GM21528 (cell line): Measurements from ENCODE around the gene SASH1.

Source experiments
- ATAC-seq: cut with Tn5 transposase; IDR thresholded peaks from one replicate; pipeline ENCODE4 v1.9.1; 2021; ENCODE audit warnings: mild to moderate bottlenecking, moderate library complexity; ENCODE audit not compliant: unreplicated experiment, low FRiP score

The SASH1 gene

GRCh38 chr6:148342350-148343046 lies at the start of gene SASH1:
TSS of gene SASH1 (plus strand) at chr6:148342838. CDS start at chr6:148343068, 230 bp downstream.
- ATAC-seq = peak; percentile 82

- no peak for ATAC-seq
Observed at GRCh38 chr6:148293181-148293995, 49.2 kb upstream of the SASH1 start.

GRCh38 chr6:148294059-148294458 lies 48.6 kb upstream of the SASH1 start:
- no peak for ATAC-seq

GRCh38 chr6:148295261-148295887 lies 47.3 kb upstream of the SASH1 start:
- ATAC-seq = no peak

GRCh38 chr6:148296771-148297170 lies 45.9 kb upstream of the SASH1 start:
- ATAC-seq = no peak

- ATAC-seq = no peak
Observed at GRCh38 chr6:148298683-148299082, 44.0 kb upstream of the SASH1 start.

- ATAC-seq = no peak
Observed at GRCh38 chr6:148303616-148304015, 39.0 kb upstream of the SASH1 start.

GRCh38 chr6:148304976-148305375 lies 37.7 kb upstream of the SASH1 start:
- ATAC-seq = no peak

GRCh38 chr6:148306286-148306685 lies 36.4 kb upstream of the SASH1 start:
- ATAC-seq = no peak

- no peak for ATAC-seq
Observed at GRCh38 chr6:148307405-148307804, 35.2 kb upstream of the SASH1 start.

GRCh38 chr6:148309301-148309700 lies 33.3 kb upstream of the SASH1 start:
- no peak for ATAC-seq

- no peak for ATAC-seq
Observed at GRCh38 chr6:148311966-148312669, 30.5 kb upstream of the SASH1 start.

GRCh38 chr6:148313488-148313887 lies 29.1 kb upstream of the SASH1 start:
- no peak for ATAC-seq

- no peak for ATAC-seq
Observed at GRCh38 chr6:148316308-148316707, 26.3 kb upstream of the SASH1 start.

- ATAC-seq = no peak
Observed at GRCh38 chr6:148317051-148317450, 25.6 kb upstream of the SASH1 start.

GRCh38 chr6:148317739-148318138 lies 24.9 kb upstream of the SASH1 start:
- no peak for ATAC-seq

- ATAC-seq = no peak
Observed at GRCh38 chr6:148322704-148323103, 19.9 kb upstream of the SASH1 start.

GRCh38 chr6:148323344-148323743 lies 19.3 kb upstream of the SASH1 start:
- no peak for ATAC-seq

- no peak for ATAC-seq
Observed at GRCh38 chr6:148324297-148324985, 18.2 kb upstream of the SASH1 start.
